ENCODE measurements around the gene SPATA12. TPM values are rescaled to one million over a fixed set of nuclear protein-coding genes. Genes with fewer than 3 reads are reported as not detected.

Gene SPATA12
- total RNA-seq, 1 experiment from 2014 or later = 0.22 TPM

DNA sequence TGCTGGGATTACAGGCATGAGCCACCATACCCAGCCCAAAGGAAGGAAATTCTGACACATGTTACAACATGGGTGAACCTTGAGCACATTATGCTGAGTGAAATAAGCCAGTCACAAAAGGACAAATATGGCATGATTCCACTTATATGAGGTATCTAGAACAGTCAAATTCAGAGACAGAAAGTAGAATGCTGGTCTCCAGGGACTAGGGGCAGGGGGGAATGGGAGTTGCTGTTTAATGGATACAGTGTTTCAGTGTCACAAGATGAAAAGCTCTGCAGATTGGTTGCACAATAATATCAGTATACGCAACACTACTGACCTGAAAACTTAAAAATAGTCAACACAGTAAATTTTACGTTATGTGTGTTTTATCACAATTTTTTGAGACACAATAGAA lies 4.1 kb downstream of the SPATA12 start:
- no peak overlapping the region for H4K91ac ChIP-seq (ENCODE audit: insufficient read length, low read depth, low read length)

More for the DNA sequence above, 4.1 kb downstream of the SPATA12 start:
- Histone ChIP-seq H3K9ac (ENCODE audit: extremely low read depth, insufficient read length, low read length) (no peak overlapping the region), H2BK15ac (ENCODE audit: low read depth, low read length) (no peak overlapping the region), H3K14ac (ENCODE audit: insufficient read depth, low read length) (no peak overlapping the region), H2BK5ac (ENCODE audit: insufficient read length, low read length) (no peak overlapping the region), H3K79me2 (ENCODE audit: insufficient read depth, low read length) (no peaks in the 10 kb centered on the region), H3K27me3 (ENCODE audit: insufficient read depth, low read length) (no peaks in the 10 kb centered on the region), H3K27ac (ENCODE audit: insufficient read length, low read depth, low read length) (no peak overlapping the region), H4K5ac (ENCODE audit: insufficient read length, low read depth, low read length) (no peak overlapping the region), H3K79me1 (ENCODE audit: insufficient read depth, low read depth, low read length, poor library complexity, severe bottlenecking) (no peaks in the 10 kb centered on the region), H3K56ac (ENCODE audit: insufficient read length, low read depth, low read length) (no peak overlapping the region), H3K23ac (ENCODE audit: insufficient read length, low read depth, low read length) (no peak overlapping the region), H3K9me3 (ENCODE audit: control insufficient read depth, low read depth, low read length) (no peaks in the 10 kb centered on the region), H2BK120ac (ENCODE audit: low read depth, low read length, poor library complexity, severe bottlenecking) (no peak overlapping the region), H2BK12ac (ENCODE audit: insufficient read length, low read depth, low read length) (no peak overlapping the region), H3T11ph (ENCODE audit: low read length) (no peak overlapping the region), H3K23me2 (ENCODE audit: insufficient read length, low read depth, low read length, poor library complexity, severe bottlenecking) (no peaks in the 10 kb centered on the region), H2AFZ (ENCODE audit: low read length) (no peak overlapping the region), H3K4me1 (ENCODE audit: insufficient read depth, low read length) (peaks cover 3% of the 10 kb centered on the region; the same call in 1 of the 2 replicates), H4K8ac (replicated peaks; ENCODE audit: insufficient read length, low read depth, low read length) (no peak overlapping the region), H4K20me1 (ENCODE audit: control insufficient read depth, insufficient read depth, insufficient read length) (no peaks in the 10 kb centered on the region), H2AK5ac (ENCODE audit: insufficient read length, low read length) (no peak overlapping the region), H3K18ac (ENCODE audit: insufficient read length, low read depth, low read length) (no peak overlapping the region), H2BK20ac (ENCODE audit: low read depth, low read length, poor library complexity, severe bottlenecking) (no peak overlapping the region), H3K4me2 (ENCODE audit: insufficient read depth, insufficient read length, low read length) (no peak overlapping the region), H3K4ac (ENCODE audit: low read depth, low read length) (no peak overlapping the region)
- DNase-seq = no peak
- WGBS (ENCODE audit: extremely low coverage, insufficient read length, low lambda C conversion rate) = no CpG with 5 or more reads among the region's 2 CpGs
- no peaks in the 10 kb centered on the region; a peak in 1 of 7 replicates for H3K36me3 Mint-ChIP-seq (ENCODE audit: insufficient read depth in 1 of 3, low read depth in 3 of 3)
- no peaks in the 10 kb centered on the region for H3K9me3 Mint-ChIP-seq
- H3K27ac Mint-ChIP-seq = 0 out of 7 replicates have a peak overlapping the region, but pooled peaks of 1 of the 3 experiments have one; percentile 7
- TF ChIP-seq, protein P1, sequence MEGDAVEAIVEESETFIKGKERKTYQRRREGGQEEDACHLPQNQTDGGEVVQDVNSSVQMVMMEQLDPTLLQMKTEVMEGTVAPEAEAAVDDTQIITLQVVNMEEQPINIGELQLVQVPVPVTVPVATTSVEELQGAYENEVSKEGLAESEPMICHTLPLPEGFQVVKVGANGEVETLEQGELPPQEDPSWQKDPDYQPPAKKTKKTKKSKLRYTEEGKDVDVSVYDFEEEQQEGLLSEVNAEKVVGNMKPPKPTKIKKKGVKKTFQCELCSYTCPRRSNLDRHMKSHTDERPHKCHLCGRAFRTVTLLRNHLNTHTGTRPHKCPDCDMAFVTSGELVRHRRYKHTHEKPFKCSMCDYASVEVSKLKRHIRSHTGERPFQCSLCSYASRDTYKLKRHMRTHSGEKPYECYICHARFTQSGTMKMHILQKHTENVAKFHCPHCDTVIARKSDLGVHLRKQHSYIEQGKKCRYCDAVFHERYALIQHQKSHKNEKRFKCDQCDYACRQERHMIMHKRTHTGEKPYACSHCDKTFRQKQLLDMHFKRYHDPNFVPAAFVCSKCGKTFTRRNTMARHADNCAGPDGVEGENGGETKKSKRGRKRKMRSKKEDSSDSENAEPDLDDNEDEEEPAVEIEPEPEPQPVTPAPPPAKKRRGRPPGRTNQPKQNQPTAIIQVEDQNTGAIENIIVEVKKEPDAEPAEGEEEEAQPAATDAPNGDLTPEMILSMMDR (conservative IDR thresholded peaks at IDR 0.05) = no peak
- H3K4me3 Mint-ChIP-seq = no peak overlapping the region
- H3K4me1 Mint-ChIP-seq = peaks cover 33 to 39% of the 10 kb centered on the region in 2 experiments
- H3K27me3 Mint-ChIP-seq (ENCODE audit: low read depth) = no peaks in the 10 kb centered on the region
